ENCODE results near the gene PTDSS2. TPM values are rescaled to one million over a fixed set of nuclear protein-coding genes. Genes with fewer than 3 reads are reported as not detected.
A peak's percentile ranks its signal among the peaks of the same experiment; 100 is the strongest.

The PTDSS2 gene
- total and polyA plus RNA-seq, 10 of the 15 experiments (the other 5 are each of a cell fraction or from before 2014, with no cell fraction given), result 0.39 to 21.1 (median 10.8) TPM

GRCh38 chr11:535519-536454, 85.7 kb downstream of the PTDSS2 start, which contains the start of gene HRAS:
Gene HRAS (minus strand): TSS chr11:535576.
- H3K9ac ChIP-seq (ENCODE audit: control insufficient read depth, insufficient read depth, low read length), result peak within 1 kb of the TSS; percentile 85
- H3K9me3 ChIP-seq (replicated peaks; ENCODE audit: control insufficient read depth, insufficient read depth, low read length), result no peaks in the 10 kb centered on the region
- peaks cover 0 to 12% of the 10 kb centered on the region in 2 experiments; a peak in 3 of 4 replicates for H3K36me3 ChIP-seq (ENCODE audit: control insufficient read depth in 2 of 2, insufficient read depth in 2 of 2, low read length in 1 of 2)
- H3K27me3 ChIP-seq (replicated peaks in 1 of 2; ENCODE audit: control insufficient read depth in 2 of 2, insufficient read depth in 2 of 2, low read length in 1 of 2), result no peaks in the 10 kb centered on the region
- ATAC-seq, result peak; percentile 88
- H3K4me3 ChIP-seq, result peak within 1 kb of the TSS; percentile 90
- DNase-seq (ENCODE audit: low read depth, low spot score), result peak; percentile 59
- no TSS peak for BruUV-seq (replicated peaks)
- FAIRE-seq, result peak; percentile 86
- POLR2A ChIA-PET, result interaction anchor here (0.6 to 2.5 kb wide), 17 partner anchors 9 to 329 kb away, joined by 3 to 15 read pairs (median 4); partner anchors contain the start of genes BET1L, DEAF1, PHRF1 and RIC8A
- H3K79me2 ChIP-seq (ENCODE audit: control insufficient read depth, insufficient read depth, low read length), result peaks cover 16% of the 10 kb centered on the region
- SMC1A ChIA-PET (ENCODE audit: uncharacterized antibody, unreplicated experiment), result interaction anchor here (0.8 to 1.5 kb wide), 3 partner anchors 19 to 190 kb away, joined by 3 read pairs; no protein-coding TSS in a partner anchor
- WGBS (ENCODE audit: insufficient coverage, insufficient replicate concordance, low lambda C conversion rate, missing lambda C conversion rate), result 1% methylated on average over 62 of the region's 97 CpGs
- H3K27ac ChIP-seq (ENCODE audit: control insufficient read depth, insufficient read depth), result peak within 1 kb of the TSS; percentile 79
- intact Hi-C loops (cut with micrococcal nuclease; ENCODE audit: unreplicated experiment), result loop anchor here (2.0 kb wide), 1 partner anchor 29 kb away; the partner anchor contains the start of gene RNH1
- peak within 1 kb of the TSS; percentile 100 for H3K4me2 ChIP-seq (ENCODE audit: control insufficient read depth, insufficient read depth)
- in situ Hi-C loops (cut with MboI), result no loop called here
- peaks cover 4% of the 10 kb centered on the region; the same call in 1 of the 2 replicates for H4K20me1 ChIP-seq (ENCODE audit: control insufficient read depth, insufficient read depth)
- RAD21 ChIA-PET (ENCODE audit: unreplicated experiment), result interaction anchor here (0.9 to 1.8 kb wide), 7 partner anchors 17 to 261 kb away, joined by 3 to 7 read pairs (median 4); partner anchors contain the start of genes PHRF1, PTDSS2 and RNH1
- H2AFZ ChIP-seq (ENCODE audit: control insufficient read depth, low read depth, low read length), result peak within 1 kb of the TSS; percentile 72
- CTCF ChIA-PET, result interaction anchor here (0.8 to 1.5 kb wide), 8 partner anchors 11 to 190 kb away, joined by 3 to 8 read pairs (median 4); partner anchors contain the start of genes DEAF1 and TMEM80
- H3K4me1 ChIP-seq (ENCODE audit: control insufficient read depth, insufficient read depth, low read length), result peaks cover 28% of the 10 kb centered on the region
- peak; percentile 93 for TF ChIP-seq GATAD2B (conservative IDR thresholded peaks at IDR 0.05; ENCODE audit: low read depth)
- peak; percentile 60 to 95; a peak in 3 of 4 replicates for TF ChIP-seq BHLHE40 (IDR thresholded peaks at IDR 0.05; ENCODE audit: borderline replicate concordance in 1 of 2, low read depth in 2 of 2, low read length in 1 of 2)
- TF ChIP-seq, protein P1, sequence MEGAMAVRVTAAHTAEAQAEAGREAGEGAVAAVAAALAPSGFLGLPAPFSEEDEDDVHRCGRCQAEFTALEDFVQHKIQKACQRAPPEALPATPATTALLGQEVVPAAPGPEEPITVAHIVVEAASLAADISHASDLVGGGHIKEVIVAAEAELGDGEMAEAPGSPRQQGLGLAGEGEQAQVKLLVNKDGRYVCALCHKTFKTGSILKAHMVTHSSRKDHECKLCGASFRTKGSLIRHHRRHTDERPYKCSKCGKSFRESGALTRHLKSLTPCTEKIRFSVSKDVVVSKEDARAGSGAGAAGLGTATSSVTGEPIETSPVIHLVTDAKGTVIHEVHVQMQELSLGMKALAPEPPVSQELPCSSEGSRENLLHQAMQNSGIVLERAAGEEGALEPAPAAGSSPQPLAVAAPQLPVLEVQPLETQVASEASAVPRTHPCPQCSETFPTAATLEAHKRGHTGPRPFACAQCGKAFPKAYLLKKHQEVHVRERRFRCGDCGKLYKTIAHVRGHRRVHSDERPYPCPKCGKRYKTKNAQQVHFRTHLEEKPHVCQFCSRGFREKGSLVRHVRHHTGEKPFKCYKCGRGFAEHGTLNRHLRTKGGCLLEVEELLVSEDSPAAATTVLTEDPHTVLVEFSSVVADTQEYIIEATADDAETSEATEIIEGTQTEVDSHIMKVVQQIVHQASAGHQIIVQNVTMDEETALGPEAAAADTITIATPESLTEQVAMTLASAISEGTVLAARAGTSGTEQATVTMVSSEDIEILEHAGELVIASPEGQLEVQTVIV (IDR thresholded peaks at IDR 0.05; ENCODE audit: borderline replicate concordance, partially characterized antibody), result no peak
- TF ChIP-seq ZNF687 (IDR thresholded peaks at IDR 0.05), result 0 out of 2 replicates have a peak, but pooled peaks have one; percentile 38
- TF ChIP-seq PML (IDR thresholded peaks at IDR 0.05; ENCODE audit: low read length), result no peak
- peak; percentile 93; the same call in 1 of the 2 replicates for TF ChIP-seq LARP7 (IDR thresholded peaks at IDR 0.05)
- no peak for TF ChIP-seq RELA (IDR thresholded peaks at IDR 0.05; ENCODE audit: borderline replicate concordance, partially characterized antibody)
- no peak for TF ChIP-seq NFYA (IDR thresholded peaks at IDR 0.05; ENCODE audit: borderline replicate concordance, low read depth, low read length)
- TF ChIP-seq POLR2A (IDR thresholded peaks at IDR 0.05; ENCODE audit: low read depth, low read length), result peak; percentile 81
- TF ChIP-seq GABPA (IDR thresholded peaks at IDR 0.05; ENCODE audit: low read depth), result peak; percentile 75
- no peak for TF ChIP-seq REST (IDR thresholded peaks at IDR 0.05; ENCODE audit: low read depth, low read length)

All from GM12878 (cell line).